ENCODE data around the gene FBF1. TPM values are rescaled to one million over a fixed set of nuclear protein-coding genes. Genes with fewer than 3 reads are reported as not detected.

FBF1 gene
- total and polyA plus RNA-seq, 9 of the 15 experiments (the other 6 are each of a cell fraction or from before 2014, with no cell fraction given) = 0.46 to 14.9 (median 7.5) TPM

DNA sequence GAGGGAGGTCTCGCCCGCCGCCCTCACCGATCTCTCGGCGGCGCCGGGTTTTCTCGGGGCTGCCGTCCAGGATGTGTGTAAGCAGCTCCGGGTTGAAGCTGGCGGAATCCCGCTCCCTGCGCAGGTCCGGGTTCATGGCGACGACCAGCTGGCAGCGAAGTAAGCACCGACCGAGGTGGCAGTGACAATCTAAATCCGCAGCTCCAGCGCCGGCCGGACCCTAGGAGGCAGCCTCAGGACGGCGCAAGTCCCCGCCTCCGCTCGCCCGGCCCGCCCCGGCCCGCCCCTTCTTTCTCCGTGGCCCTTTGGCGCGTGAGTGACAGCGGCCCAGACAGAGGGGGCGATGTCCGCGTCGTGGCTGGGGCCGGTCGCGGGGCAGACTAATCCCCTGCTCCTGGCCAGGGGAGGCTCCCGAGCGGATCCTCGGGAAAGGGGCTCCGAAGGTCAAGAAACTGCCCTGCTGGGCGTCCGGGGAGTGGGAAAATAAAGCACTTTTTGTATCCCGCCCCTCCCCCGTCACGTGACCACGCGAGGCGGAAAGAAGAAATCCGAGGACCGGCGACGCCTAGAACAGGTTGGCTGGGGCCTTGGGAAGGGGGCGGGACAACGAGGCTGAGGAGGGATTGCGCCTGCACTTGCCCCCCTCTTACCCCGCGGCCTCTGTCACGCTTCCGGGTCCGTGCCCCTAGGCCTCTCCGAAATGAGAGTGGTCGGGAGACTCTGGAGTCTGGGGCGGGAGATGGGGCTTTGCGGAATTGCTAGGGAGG lies 38.3 kb upstream of the FBF1 start, which contains the start of the genes ACOX1 and TEN1 (continued):
- TF ChIP-seq CEBPZ (IDR thresholded peaks at IDR 0.05; ENCODE audit: borderline replicate concordance, low read depth, low read length) (no peak; the same call in 1 of the 2 replicates), ZNF311 (CRISPR knock-in tag; IDR thresholded peaks at IDR 0.05) (no peak), ZNF57 (CRISPR knock-in tag; IDR thresholded peaks at IDR 0.05) (no peak), ETV5 (CRISPR knock-in tag; IDR thresholded peaks at IDR 0.05; ENCODE audit: low read depth) (0 out of 2 replicates have a peak, but pooled peaks have one; percentile 15), ZNF76 (CRISPR knock-in tag; IDR thresholded peaks at IDR 0.05; ENCODE audit: borderline replicate concordance) (no peak), U2AF1 (optimal IDR thresholded peaks at IDR 0.05; ENCODE audit: low read depth, low read length) (no peak), HNRNPUL1 (IDR thresholded peaks at IDR 0.05; ENCODE audit: low read length) (no peak), CHD4 (IDR thresholded peaks at IDR 0.05; ENCODE audit: insufficient read depth, insufficient replicate concordance, low read depth, low read length, poor library complexity, severe bottlenecking) (no peak), JUN (IDR thresholded peaks at IDR 0.05; ENCODE audit: borderline replicate concordance, low read depth, low read length) (no peak), JUN (CRISPR knock-in tag; IDR thresholded peaks at IDR 0.05; ENCODE audit: borderline replicate concordance) (no peak), ADNP (tag; IDR thresholded peaks at IDR 0.05) (no peak), SIRT6 (IDR thresholded peaks at IDR 0.05; ENCODE audit: low read depth, low read length) (no peak), MEF2D (tag; conservative IDR thresholded peaks at IDR 0.05; ENCODE audit: low read depth) (no peak), POLR2AphosphoS5 (IDR thresholded peaks at IDR 0.05; ENCODE audit: control insufficient read depth, insufficient read depth, low read depth, low read length) (peak; percentile 92)
- TF ChIP-seq, protein P1, sequence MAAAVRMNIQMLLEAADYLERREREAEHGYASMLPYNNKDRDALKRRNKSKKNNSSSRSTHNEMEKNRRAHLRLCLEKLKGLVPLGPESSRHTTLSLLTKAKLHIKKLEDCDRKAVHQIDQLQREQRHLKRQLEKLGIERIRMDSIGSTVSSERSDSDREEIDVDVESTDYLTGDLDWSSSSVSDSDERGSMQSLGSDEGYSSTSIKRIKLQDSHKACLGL (CRISPR knock-in tag; IDR thresholded peaks at IDR 0.05; ENCODE audit: borderline replicate concordance, poor library complexity, severe bottlenecking) = no peak
- TF ChIP-seq, protein P2, sequence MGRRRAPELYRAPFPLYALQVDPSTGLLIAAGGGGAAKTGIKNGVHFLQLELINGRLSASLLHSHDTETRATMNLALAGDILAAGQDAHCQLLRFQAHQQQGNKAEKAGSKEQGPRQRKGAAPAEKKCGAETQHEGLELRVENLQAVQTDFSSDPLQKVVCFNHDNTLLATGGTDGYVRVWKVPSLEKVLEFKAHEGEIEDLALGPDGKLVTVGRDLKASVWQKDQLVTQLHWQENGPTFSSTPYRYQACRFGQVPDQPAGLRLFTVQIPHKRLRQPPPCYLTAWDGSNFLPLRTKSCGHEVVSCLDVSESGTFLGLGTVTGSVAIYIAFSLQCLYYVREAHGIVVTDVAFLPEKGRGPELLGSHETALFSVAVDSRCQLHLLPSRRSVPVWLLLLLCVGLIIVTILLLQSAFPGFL (CRISPR knock-in tag; IDR thresholded peaks at IDR 0.05) = 0 out of 2 replicates have a peak, but pooled peaks have one; percentile 79
- TF ChIP-seq, protein P3, sequence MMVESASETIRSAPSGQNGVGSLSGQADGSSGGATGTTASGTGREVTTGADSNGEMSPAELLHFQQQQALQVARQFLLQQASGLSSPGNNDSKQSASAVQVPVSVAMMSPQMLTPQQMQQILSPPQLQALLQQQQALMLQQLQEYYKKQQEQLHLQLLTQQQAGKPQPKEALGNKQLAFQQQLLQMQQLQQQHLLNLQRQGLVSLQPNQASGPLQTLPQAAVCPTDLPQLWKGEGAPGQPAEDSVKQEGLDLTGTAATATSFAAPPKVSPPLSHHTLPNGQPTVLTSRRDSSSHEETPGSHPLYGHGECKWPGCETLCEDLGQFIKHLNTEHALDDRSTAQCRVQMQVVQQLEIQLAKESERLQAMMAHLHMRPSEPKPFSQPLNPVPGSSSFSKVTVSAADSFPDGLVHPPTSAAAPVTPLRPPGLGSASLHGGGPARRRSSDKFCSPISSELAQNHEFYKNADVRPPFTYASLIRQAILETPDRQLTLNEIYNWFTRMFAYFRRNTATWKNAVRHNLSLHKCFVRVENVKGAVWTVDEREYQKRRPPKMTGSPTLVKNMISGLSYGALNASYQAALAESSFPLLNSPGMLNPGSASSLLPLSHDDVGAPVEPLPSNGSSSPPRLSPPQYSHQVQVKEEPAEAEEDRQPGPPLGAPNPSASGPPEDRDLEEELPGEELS (CRISPR knock-in tag; IDR thresholded peaks at IDR 0.05; ENCODE audit: borderline replicate concordance) = no peak
- TF ChIP-seq, protein P4, sequence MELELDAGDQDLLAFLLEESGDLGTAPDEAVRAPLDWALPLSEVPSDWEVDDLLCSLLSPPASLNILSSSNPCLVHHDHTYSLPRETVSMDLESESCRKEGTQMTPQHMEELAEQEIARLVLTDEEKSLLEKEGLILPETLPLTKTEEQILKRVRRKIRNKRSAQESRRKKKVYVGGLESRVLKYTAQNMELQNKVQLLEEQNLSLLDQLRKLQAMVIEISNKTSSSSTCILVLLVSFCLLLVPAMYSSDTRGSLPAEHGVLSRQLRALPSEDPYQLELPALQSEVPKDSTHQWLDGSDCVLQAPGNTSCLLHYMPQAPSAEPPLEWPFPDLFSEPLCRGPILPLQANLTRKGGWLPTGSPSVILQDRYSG (tag; conservative IDR thresholded peaks at IDR 0.05; ENCODE audit: low read depth) = no peak
